ENCODE measurements around the gene HDGF.

GRCh38 chr1:156709757-156710489, 41.6 kb downstream of the HDGF start:
- no peak for TF ChIP-seq FOXK2 (IDR thresholded peaks at IDR 0.05)
- TF ChIP-seq BHLHE40 (IDR thresholded peaks at IDR 0.05; ENCODE audit: borderline replicate concordance), result no peak
- TF ChIP-seq, protein P1, sequence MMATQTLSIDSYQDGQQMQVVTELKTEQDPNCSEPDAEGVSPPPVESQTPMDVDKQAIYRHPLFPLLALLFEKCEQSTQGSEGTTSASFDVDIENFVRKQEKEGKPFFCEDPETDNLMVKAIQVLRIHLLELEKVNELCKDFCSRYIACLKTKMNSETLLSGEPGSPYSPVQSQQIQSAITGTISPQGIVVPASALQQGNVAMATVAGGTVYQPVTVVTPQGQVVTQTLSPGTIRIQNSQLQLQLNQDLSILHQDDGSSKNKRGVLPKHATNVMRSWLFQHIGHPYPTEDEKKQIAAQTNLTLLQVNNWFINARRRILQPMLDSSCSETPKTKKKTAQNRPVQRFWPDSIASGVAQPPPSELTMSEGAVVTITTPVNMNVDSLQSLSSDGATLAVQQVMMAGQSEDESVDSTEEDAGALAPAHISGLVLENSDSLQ (IDR thresholded peaks at IDR 0.05), result no peak
- no peak for TF ChIP-seq TARDBP (IDR thresholded peaks at IDR 0.05)
- no peak for TF ChIP-seq ELF4 (IDR thresholded peaks at IDR 0.05)
- TF ChIP-seq SUZ12 (IDR thresholded peaks at IDR 0.05), result no peak
- TF ChIP-seq HDGF (IDR thresholded peaks at IDR 0.05; ENCODE audit: borderline replicate concordance), result no peak
- no peak for TF ChIP-seq ZNF384 (IDR thresholded peaks at IDR 0.05)
